SJCRH30 (cell line): ENCODE results near the gene OR1J1. TPM values are rescaled to one million over a fixed set of nuclear protein-coding genes. Genes with fewer than 3 reads are reported as not detected.

Experiments used
- DNase-seq, 2 experiments: peaks; one replicate each; pipeline ENCODE4 v3.0.0-alpha.2; 2015 to 2020
- H3K27ac ChIP-seq: fragments of 250-450 bp; sonication (Bioruptor Pico); 2 replicates; pipeline ENCODE4 v1.5.1; 2020; ENCODE audit warnings: mild to moderate bottlenecking, moderate library complexity
- H3K27me3 ChIP-seq: fragments of 250-450 bp; sonication (Bioruptor Pico); 2 replicates; pipeline ENCODE4 v1.5.1; 2020; ENCODE audit warnings: mild to moderate bottlenecking, moderate library complexity
- H3K36me3 ChIP-seq: fragments of 250-450 bp; sonication (Bioruptor Pico); 2 replicates; pipeline ENCODE4 v1.5.1; 2020; ENCODE audit warnings: mild to moderate bottlenecking, moderate library complexity
- H3K4me1 ChIP-seq: fragments of 250-450 bp; sonication (Bioruptor Pico); 2 replicates; pipeline ENCODE4 v1.5.1; 2020; ENCODE audit warnings: mild to moderate bottlenecking, moderate library complexity
- H3K4me3 ChIP-seq: fragments of 250-450 bp; sonication (Bioruptor Pico); 2 replicates; pipeline ENCODE4 v1.5.1; 2020; ENCODE audit warnings: mild to moderate bottlenecking, moderate library complexity
- H3K9me3 ChIP-seq: fragments of 250-450 bp; sonication (Bioruptor Pico); replicated peaks from 2 replicates; pipeline ENCODE4 v1.5.1; 2020; ENCODE audit warnings: mild to moderate bottlenecking, moderate library complexity
- total RNA-seq: library from RNA; depleted of rRNA; stranded (reverse); fragments of >200 nt; shearing (Covaris generic); gene quantifications from 2 replicates; pipeline ENCODE4 v1.2.3, GENCODE V29; 2014; rRNA removed

The OR1J1 gene
- total RNA-seq, 1 experiment from 2014 or later = not detected

DNA sequence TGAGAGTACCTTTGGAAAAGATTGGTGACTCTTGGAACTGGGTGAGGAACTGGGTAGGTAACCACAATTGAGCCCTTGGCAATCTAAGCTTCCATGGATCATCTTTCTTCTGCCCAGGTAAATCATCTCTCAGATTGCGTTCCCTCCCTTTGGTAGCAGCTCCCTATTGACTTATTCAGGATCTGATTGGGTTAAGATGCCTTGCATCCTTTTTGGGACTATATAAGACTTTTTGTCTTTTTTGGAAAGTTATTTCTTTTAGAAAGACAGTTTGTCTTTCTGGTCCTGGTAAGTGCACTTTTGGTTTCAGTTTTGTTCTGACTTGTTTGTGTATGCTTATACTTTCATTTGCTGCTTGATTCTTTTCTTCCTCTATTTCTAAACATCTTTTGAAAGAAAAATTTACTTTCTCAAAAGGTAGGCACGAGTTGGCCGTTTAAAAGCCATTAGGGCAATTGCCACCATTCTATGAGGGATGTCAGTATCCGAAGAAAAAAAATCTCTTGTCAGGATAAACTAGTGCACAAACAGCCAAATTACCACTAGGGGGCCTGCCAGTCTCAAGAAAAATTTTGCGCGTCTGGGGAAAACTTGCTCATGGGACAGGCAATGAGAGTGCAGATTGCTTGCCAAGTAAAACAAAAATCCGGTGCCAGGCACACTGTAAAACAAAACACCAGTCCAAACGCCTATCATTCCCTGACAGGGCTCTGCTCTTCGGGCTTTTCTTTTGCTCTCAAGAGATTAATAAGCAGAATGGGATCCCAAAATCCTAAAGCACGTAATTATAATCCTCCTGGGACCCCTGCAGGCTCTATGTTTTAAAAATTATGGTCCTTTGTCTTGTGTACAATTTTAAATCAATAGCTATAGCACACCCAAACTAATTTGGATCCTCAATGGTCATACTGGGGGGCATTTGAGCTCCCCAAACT is 12.8 kb downstream of the OR1J1 start:
- H3K27ac ChIP-seq = no peak overlapping the region
- peak; percentile 81 to 91 for DNase-seq

DNA sequence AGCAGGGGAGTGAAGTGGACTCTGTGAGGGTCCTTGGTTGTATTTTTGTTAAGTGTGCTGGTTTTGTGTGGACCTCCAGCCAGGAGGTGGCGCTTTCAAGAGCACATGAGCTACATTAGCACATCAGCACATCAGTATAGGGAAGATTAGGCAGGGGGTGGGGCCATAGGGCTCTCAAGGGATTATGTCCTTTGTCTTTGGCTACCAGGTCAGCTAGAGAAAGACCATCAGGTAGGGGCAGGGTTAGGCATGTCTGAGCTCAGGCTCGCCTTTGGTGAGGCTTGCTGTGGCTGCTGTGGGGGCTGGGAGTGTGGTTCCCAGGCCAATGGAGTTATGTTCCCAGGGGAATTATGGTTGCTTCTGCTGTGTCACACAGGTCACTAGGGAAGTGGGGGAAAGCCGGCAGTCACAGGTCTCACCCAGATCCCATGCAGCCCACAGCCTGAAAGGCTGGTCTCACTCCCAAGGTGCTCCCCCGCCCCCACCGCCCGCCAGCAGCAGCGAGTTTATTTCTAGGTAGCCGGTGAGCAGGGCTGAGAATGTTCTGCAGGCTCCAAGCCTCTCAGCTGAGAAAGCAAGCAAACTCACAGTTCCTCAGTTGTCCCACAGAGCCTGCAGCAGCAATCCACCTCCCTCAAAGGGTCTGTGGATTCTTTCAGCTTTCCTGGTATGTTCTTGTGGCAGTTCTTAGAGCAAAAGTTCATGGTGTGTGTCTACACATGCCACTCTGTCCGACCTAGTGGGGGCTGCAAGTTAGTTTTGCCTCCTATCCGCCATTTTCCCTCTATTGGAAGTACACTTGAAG is 13.7 kb downstream of the OR1J1 start:
- no peaks in the 10 kb centered on the region for H3K27me3 ChIP-seq
- H3K4me1 ChIP-seq = no peaks in the 10 kb centered on the region
- no peaks in the 10 kb centered on the region for H3K36me3 ChIP-seq
- peak; percentile 55 to 71 for DNase-seq
- no peak overlapping the region for H3K27ac ChIP-seq
- no peaks in the 10 kb centered on the region for H3K9me3 ChIP-seq
- H3K4me3 ChIP-seq = peak overlapping the region; percentile 44

More for the DNA sequence above, 12.8 kb downstream of the OR1J1 start:
- no peaks in the 10 kb centered on the region for H3K36me3 ChIP-seq
- peak overlapping the region; percentile 44 for H3K4me3 ChIP-seq
- H3K4me1 ChIP-seq = no peaks in the 10 kb centered on the region
- no peaks in the 10 kb centered on the region for H3K9me3 ChIP-seq
- no peaks in the 10 kb centered on the region for H3K27me3 ChIP-seq

DNA sequence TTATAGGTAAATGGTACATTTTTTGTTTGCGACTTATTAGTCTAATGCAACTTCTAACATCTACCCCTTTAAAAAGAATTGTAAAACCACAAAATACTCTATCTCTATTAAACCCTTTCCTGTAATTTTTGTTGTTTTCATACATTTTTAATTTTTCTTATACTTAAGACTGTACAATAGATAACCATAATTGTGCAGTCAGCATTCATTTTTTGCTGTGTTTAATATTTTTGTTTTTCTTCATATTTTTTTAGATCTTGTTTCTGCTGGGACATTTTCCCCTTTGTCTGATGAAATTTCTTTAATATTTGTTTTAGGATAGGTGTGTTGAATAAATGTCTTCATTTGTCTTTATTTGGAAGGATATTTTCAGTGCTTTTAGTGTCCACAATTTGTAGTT is 19.9 kb downstream of the OR1J1 start:
- no peaks in the 10 kb centered on the region for H3K36me3 ChIP-seq
- H3K4me1 ChIP-seq = no peaks in the 10 kb centered on the region
- H3K9me3 ChIP-seq = no peaks in the 10 kb centered on the region
- no peaks in the 10 kb centered on the region for H3K27me3 ChIP-seq
- H3K27ac ChIP-seq = no peak overlapping the region
- DNase-seq = no peak
- H3K4me3 ChIP-seq = no peak overlapping the region

DNA sequence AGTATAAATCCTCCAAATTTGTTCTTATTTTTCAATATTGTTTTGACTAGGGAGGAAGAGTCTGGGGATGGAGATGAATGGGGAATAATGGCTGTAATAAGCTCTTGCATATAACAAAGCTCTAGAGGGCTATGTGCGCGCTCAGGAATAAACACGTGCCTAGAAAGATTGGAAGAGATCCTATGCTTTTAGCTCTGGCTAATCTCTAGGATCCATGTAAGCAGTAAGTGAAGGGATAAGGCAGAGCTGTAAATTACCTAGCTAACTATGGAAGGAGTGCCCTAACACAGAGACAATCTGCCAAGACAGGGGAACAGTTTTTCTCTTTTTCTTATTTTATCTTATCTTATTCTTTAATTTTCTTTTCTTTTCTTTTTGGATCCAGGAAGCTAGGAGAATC is 21.6 kb downstream of the OR1J1 start:
- no peak for DNase-seq
- no peaks in the 10 kb centered on the region for H3K9me3 ChIP-seq

DNA sequence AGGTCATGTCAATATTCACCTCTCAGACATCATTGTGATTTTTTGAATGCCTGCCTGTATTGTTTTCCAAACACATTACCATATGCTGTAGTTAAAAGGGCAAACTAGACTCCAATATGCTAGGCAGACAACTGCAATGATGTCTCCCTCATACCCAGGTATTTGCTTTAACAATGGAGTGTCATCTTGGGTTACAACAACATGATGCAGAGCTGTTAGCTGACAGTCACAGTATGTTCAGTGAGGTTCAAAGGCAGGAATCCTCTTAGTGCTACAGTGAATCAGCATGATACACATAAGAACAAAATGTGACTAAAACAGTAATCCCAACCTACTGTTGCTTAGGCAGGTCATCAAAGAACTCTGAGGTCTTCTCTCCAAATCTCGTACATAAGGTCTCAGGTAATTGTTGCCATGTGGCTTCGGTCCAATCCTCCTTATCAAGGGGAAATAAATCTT is 24.0 kb downstream of the OR1J1 start:
- H3K4me1 ChIP-seq = no peaks in the 10 kb centered on the region
- no peaks in the 10 kb centered on the region for H3K27me3 ChIP-seq
- H3K36me3 ChIP-seq = no peaks in the 10 kb centered on the region
- no peak overlapping the region for H3K27ac ChIP-seq
- DNase-seq = no peak
- H3K4me3 ChIP-seq = no peak overlapping the region
- no peaks in the 10 kb centered on the region for H3K9me3 ChIP-seq

More for the DNA sequence above, 21.6 kb downstream of the OR1J1 start:
- no peaks in the 10 kb centered on the region for H3K36me3 ChIP-seq
- no peaks in the 10 kb centered on the region for H3K27me3 ChIP-seq
- H3K27ac ChIP-seq = no peak overlapping the region
- no peaks in the 10 kb centered on the region for H3K4me1 ChIP-seq
- H3K4me3 ChIP-seq = no peak overlapping the region

DNA sequence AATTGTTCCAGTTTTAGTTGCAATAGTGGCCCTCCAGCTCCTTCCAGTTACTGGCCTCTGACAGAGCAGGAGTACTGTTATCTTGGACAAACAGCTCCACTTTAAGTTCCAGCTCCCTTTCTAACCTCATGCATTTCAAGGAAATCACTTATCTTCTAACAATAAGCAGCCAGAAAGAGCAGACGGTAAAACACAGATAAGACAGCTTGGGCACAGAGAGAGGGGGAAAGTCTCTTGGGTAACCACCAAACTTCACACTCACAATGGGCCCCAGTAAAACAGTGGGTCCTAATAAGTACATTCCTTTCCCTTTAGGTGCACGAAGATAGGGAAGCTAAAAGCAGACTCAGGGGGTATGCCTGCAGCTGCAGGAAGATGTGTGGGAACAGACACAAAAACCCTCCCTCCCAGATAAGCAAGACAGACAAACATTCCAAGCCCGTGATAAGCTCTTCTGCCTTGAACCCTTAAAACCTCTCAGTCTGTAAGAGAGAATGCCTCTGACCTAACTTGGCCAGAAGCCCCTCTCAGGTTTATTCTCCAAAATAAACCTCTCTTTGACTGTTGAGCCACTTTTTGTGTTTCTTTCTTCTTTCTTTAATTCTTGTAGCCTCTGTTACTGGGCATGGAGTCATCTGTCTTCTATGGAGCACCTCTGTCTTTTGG is 30.8 kb downstream of the OR1J1 start:
- Histone ChIP-seq H3K36me3 (no peaks in the 10 kb centered on the region), H3K27me3 (no peaks in the 10 kb centered on the region), H3K4me1 (no peaks in the 10 kb centered on the region), H3K9me3 (peaks cover 8% of the 10 kb centered on the region), H3K4me3 (no peak overlapping the region), H3K27ac (no peak overlapping the region)
- DNase-seq = no peak

DNA sequence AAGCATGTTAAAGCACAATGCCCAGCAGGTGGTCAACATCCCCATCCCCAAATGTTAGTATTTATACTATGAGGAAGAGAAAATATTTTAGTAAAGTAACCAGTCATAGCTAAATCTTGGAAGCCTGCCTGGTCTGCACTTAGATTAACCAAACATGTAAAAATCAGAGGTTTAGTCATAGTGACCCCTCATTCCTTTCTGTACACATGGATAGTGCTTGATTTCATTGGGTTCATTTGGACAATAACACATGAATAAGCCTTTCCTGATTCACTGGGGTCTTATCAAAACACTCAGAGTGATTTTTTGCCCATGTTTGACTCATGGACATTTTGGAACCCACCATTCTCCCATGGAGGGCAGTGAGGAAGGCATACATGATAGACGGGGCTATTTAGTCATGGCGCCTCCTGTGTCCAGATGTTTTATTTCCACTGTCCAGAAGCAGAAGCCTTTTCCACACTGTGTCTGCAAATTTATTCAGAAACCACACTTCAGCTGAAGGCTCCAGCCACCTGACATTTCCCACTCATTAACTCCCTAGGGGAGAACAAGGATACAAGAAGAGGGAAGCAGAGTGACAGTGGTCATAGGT is 32.5 kb downstream of the OR1J1 start:
- Histone ChIP-seq H3K4me3 (no peak overlapping the region), H3K9me3 (peaks cover 8% of the 10 kb centered on the region), H3K27me3 (no peaks in the 10 kb centered on the region), H3K4me1 (no peaks in the 10 kb centered on the region), H3K36me3 (no peaks in the 10 kb centered on the region), H3K27ac (no peak overlapping the region)
- no peak for DNase-seq

DNA sequence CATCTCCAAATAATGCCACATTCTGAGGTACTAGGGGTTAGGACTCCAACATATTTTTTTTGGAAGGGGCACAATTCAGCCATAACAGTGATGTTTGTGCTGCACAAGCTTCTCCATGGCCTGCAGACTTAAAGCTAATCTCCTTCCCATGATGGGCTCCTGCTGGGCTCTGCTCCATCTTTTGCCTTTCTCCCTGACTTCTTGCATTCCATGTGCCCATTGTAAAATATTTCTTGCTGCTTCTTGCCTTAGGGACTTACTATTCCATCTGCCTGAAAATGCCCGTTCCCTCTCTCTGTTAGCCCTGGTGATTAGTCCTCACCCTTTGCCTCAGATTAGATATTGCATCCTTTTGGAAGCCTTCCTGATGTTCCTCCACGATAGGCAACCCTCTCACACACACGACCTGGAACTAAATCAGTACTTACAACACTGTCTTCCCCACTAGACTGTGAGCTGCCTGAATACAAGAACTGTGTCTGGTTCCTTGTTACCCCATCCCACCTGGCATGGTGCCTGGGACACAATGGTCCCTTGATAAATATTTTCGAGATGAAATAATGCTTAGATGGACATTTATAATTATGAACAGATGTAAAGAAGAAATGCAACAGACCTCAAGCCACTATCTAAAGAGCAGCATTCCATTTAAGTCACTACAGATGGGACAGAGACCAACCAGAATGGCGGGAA is 33.5 kb downstream of the OR1J1 start:
- H3K27ac ChIP-seq = no peak overlapping the region
- no peak for DNase-seq
- no peaks in the 10 kb centered on the region for H3K4me1 ChIP-seq
- H3K27me3 ChIP-seq = no peaks in the 10 kb centered on the region
- peaks cover 8% of the 10 kb centered on the region for H3K9me3 ChIP-seq
- H3K36me3 ChIP-seq = no peaks in the 10 kb centered on the region
- H3K4me3 ChIP-seq = no peak overlapping the region

DNA sequence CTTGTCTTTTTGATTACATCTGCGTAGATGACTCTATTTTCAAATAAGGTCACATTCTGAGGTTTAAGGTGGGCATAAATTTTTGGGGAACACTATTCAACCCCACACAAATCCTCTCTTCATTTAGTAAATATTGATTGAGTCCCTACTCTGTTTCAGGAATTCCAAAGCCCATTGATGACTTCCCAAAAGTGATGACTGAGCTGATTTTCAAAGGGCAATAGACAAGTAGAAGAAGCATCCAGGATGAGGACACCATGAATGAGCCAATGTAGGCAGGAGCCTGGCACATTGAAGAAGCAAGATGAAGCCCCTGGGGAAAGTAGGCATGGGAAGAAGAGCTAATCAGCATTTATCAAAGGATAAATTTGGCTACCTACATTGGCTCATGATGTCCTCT is 35.2 kb downstream of the OR1J1 start:
- no peaks in the 10 kb centered on the region for H3K27me3 ChIP-seq

More for the DNA sequence above, 35.2 kb downstream of the OR1J1 start:
- no peak overlapping the region for H3K4me3 ChIP-seq
- H3K36me3 ChIP-seq = no peaks in the 10 kb centered on the region
- H3K9me3 ChIP-seq = peaks cover 8% of the 10 kb centered on the region
- no peak for DNase-seq
- H3K4me1 ChIP-seq = no peaks in the 10 kb centered on the region
- H3K27ac ChIP-seq = no peak overlapping the region

Other genes starting within 250 kb of the OR1J1 start
- gene LHX6, start 249.0 kb downstream of the OR1J1 start, total RNA-seq = 6.1 and 6.3 TPM in 2 replicates
- 23.9 and 29.4 TPM in 2 replicates for gene RBM18, start 213.1 kb downstream of the OR1J1 start, total RNA-seq
- gene MRRF, start 213.0 kb downstream of the OR1J1 start, total RNA-seq = 68.0 and 72.0 TPM in 2 replicates
- gene PTGS1, start 106.9 kb downstream of the OR1J1 start, total RNA-seq = 0.85 and 1.2 TPM in 2 replicates
- not detected in 2 replicates for gene OR1J2, start 32.9 kb upstream of the OR1J1 start, total RNA-seq
- gene OR1J4, start 41.2 kb upstream of the OR1J1 start, total RNA-seq = not detected in 2 replicates
- gene OR1N1, start 49.4 kb upstream of the OR1J1 start, total RNA-seq = not detected in 2 replicates
- gene OR1N2, start 75.2 kb upstream of the OR1J1 start, total RNA-seq = not detected in 2 replicates
- not detected in 2 replicates for gene OR1L8, start 105.5 kb upstream of the OR1J1 start, total RNA-seq
- gene OR1Q1, start 136.8 kb upstream of the OR1J1 start, total RNA-seq = not detected in 2 replicates
- gene OR1B1, start 179.7 kb upstream of the OR1J1 start, total RNA-seq = not detected in 2 replicates
- not detected in 2 replicates for gene OR1L1, start 183.8 kb upstream of the OR1J1 start, total RNA-seq
- gene OR1L3, start 197.2 kb upstream of the OR1J1 start, total RNA-seq = not detected in 2 replicates
- not detected in 2 replicates for gene OR1L4, start 246.1 kb upstream of the OR1J1 start, total RNA-seq